Mesenchymal stem cell (in vitro differentiated cells and primary cell): Measurements from ENCODE around the gene SDK2.

Source experiments
- DNase-seq: peaks from one replicate; pipeline ENCODE4 v3.0.0-alpha.2; 2013
- H2AFZ ChIP-seq: one replicate; pipeline ENCODE4 v1.6.1; 2013; ENCODE audit warnings: low read depth, mild to moderate bottlenecking, control low read depth, inconsistent platforms, low read length, moderate library complexity
- H2AK5ac ChIP-seq: 2 replicates; pipeline ENCODE4 v1.6.1; 2013; ENCODE audit warnings: low read length, moderate library complexity, mild to moderate bottlenecking, inconsistent platforms; ENCODE audit not compliant: severe bottlenecking
- H2BK120ac ChIP-seq: one replicate; pipeline ENCODE4 v1.6.1; 2013; ENCODE audit warnings: low read depth, mild to moderate bottlenecking, inconsistent platforms, low read length, moderate library complexity
- H2BK12ac ChIP-seq, 2 experiments: one replicate each; pipeline ENCODE4 v1.6.1; 2013; ENCODE audit warnings: inconsistent platforms in 2 of 2, low read length in 2 of 2, mild to moderate bottlenecking in 2 of 2, moderate library complexity in 2 of 2, control low read depth in 1 of 2
- H2BK15ac ChIP-seq: one replicate; pipeline ENCODE4 v1.6.1; 2013; ENCODE audit warnings: mild to moderate bottlenecking, low read depth, inconsistent platforms; ENCODE audit not compliant: poor library complexity, severe bottlenecking
- H2BK5ac ChIP-seq: 2 replicates; pipeline ENCODE4 v1.6.1; 2013; ENCODE audit warnings: low read depth, mild to moderate bottlenecking, low read length, control low read depth, inconsistent platforms; ENCODE audit not compliant: poor library complexity, severe bottlenecking
- H3K14ac ChIP-seq, 2 experiments: one replicate each; pipeline ENCODE4 v1.6.1; 2013; ENCODE audit warnings: inconsistent platforms in 2 of 2, low read length in 2 of 2, control low read depth in 1 of 2, mild to moderate bottlenecking in 1 of 2, moderate library complexity in 1 of 2
- H3K18ac ChIP-seq, 2 experiments: one replicate each; pipeline ENCODE4 v1.6.1; 2013; ENCODE audit warnings: inconsistent platforms in 2 of 2, low read length in 2 of 2, control low read depth in 1 of 2, low read depth in 1 of 2, mild to moderate bottlenecking in 1 of 2
- H3K23ac ChIP-seq, 2 experiments: one replicate each; pipeline ENCODE4 v1.6.1; 2013; ENCODE audit warnings: inconsistent platforms in 2 of 2, low read length in 2 of 2, mild to moderate bottlenecking in 2 of 2, moderate library complexity in 2 of 2, control low read depth in 1 of 2
- H3K27ac ChIP-seq: 2 replicates; pipeline ENCODE4 v1.5.1; 2013; ENCODE audit warnings: mild to moderate bottlenecking, moderate library complexity, low read length, control low read depth, inconsistent platforms; ENCODE audit not compliant: poor library complexity, severe bottlenecking
- H3K27me3 ChIP-seq, 2 experiments: 2 replicates each; pipeline versions ENCODE4 v1.6.1 to v1.7.0; 2013; ENCODE audit warnings: low read length in 2 of 2, mild to moderate bottlenecking in 2 of 2, moderate library complexity in 2 of 2, control low read depth in 1 of 2, inconsistent platforms in 1 of 2; ENCODE audit not compliant: control insufficient read depth in 1 of 2, insufficient read depth in 1 of 2
- H3K36me3 ChIP-seq, 2 experiments: 2 replicates each; pipeline versions ENCODE4 v1.6.1 to v1.7.0; 2013; ENCODE audit warnings: low read length in 2 of 2, control low read depth in 1 of 2, inconsistent platforms in 1 of 2, low read depth in 1 of 2, mild to moderate bottlenecking in 1 of 2; ENCODE audit not compliant: insufficient read depth in 2 of 2, control insufficient read depth in 1 of 2
- H3K4ac ChIP-seq, 2 experiments: one replicate each; pipeline ENCODE4 v1.6.1; 2013; ENCODE audit warnings: inconsistent platforms in 2 of 2, low read length in 2 of 2, mild to moderate bottlenecking in 2 of 2, moderate library complexity in 2 of 2, control low read depth in 1 of 2, low read depth in 1 of 2
- H3K4me1 ChIP-seq: 2 replicates; pipeline ENCODE4 v1.6.1; 2013; ENCODE audit warnings: low read depth, low read length, control low read depth; ENCODE audit not compliant: control insufficient read depth, insufficient read depth
- H3K4me2 ChIP-seq: 2 replicates; pipeline ENCODE4 v1.6.1; 2013; ENCODE audit warnings: low read length, mild to moderate bottlenecking, inconsistent platforms; ENCODE audit not compliant: poor library complexity, severe bottlenecking
- H3K4me3 ChIP-seq, 2 experiments: 2 replicates each; pipeline versions ENCODE4 v1.5.1 to v1.7.0; 2013; ENCODE audit warnings: low read length in 2 of 2, mild to moderate bottlenecking in 2 of 2, control low read depth in 1 of 2, low read depth in 1 of 2; ENCODE audit not compliant: insufficient read depth in 1 of 2
- H3K79me1 ChIP-seq: replicated peaks from 2 replicates; pipeline ENCODE4 v1.6.1; 2013; ENCODE audit warnings: mild to moderate bottlenecking, control low read depth, low read length, inconsistent platforms; ENCODE audit not compliant: poor library complexity, severe bottlenecking
- H3K9ac ChIP-seq: 2 replicates; pipeline ENCODE4 v1.7.0; 2013; ENCODE audit warnings: mild to moderate bottlenecking, low read length, moderate library complexity
- H3K9me3 ChIP-seq: 2 replicates; pipeline ENCODE4 v1.7.0; 2013; ENCODE audit warnings: mild to moderate bottlenecking, low read length; ENCODE audit not compliant: control insufficient read depth
- H4K8ac ChIP-seq: one replicate; pipeline ENCODE4 v1.6.1; 2013; ENCODE audit warnings: inconsistent platforms, mild to moderate bottlenecking, low read length, moderate library complexity
- H4K91ac ChIP-seq: one replicate; pipeline ENCODE4 v1.6.1; 2013; ENCODE audit warnings: mild to moderate bottlenecking, low read length, inconsistent platforms
- WGBS: methylation state at CpG from one replicate; pipeline ENCODE4 v1.1.7; 2013; ENCODE audit warnings: mixed read lengths; 5-methylcytosine and 5-hydroxymethylcytosine counted together

The SDK2 gene

DNA sequence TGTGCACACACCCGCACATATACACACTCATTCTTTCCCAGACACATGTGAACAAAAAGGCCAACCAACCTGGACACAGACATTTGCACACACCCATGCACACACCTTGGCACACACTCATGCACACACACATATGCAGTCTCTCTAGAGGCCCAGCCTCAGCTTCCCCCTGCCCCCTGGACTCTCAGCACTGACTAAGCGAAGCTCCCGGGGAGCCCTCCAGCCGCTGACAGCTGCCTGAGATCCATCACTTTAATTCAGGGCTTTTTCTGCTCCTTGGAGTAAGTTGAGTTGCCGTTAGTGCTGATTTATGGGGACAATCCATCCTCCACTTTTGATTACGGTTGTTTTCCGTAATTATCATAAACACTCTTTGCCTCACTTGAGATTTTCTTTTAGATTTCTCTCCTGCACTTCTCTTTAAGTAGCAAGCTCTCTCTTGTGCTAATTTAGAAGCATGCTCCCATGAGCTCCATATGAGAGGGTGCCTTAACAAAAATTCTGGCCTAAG lies 173.9 kb downstream of the SDK2 start:
- WGBS = 37% methylated on average over 7 of the region's 7 CpGs
- H3K4me1 ChIP-seq = peaks cover 3% of the 10 kb centered on the region
- H3K36me3 ChIP-seq = no peaks in the 10 kb centered on the region
- H3K14ac ChIP-seq = no peak overlapping the region
- H2BK12ac ChIP-seq = no peak overlapping the region
- peaks cover 8 to 67% of the 10 kb centered on the region in 2 experiments for H3K27me3 ChIP-seq
- H2AFZ ChIP-seq = no peak overlapping the region
- H3K4ac ChIP-seq = no peak overlapping the region
- H3K27ac ChIP-seq = no peak overlapping the region
- no peak overlapping the region for H2BK120ac ChIP-seq
- H4K8ac ChIP-seq = no peak overlapping the region
- no peak overlapping the region for H2BK5ac ChIP-seq
- no peak overlapping the region for H3K23ac ChIP-seq
- H3K18ac ChIP-seq = no peak overlapping the region
- no peak for DNase-seq
- no peaks in the 10 kb centered on the region for H3K79me1 ChIP-seq
- H2AK5ac ChIP-seq = no peak overlapping the region
- H4K91ac ChIP-seq = no peak overlapping the region
- no peak overlapping the region for H3K9ac ChIP-seq
- H3K4me3 ChIP-seq = no peak overlapping the region
- no peak overlapping the region for H3K4me2 ChIP-seq
- H3K9me3 ChIP-seq = no peaks in the 10 kb centered on the region
- no peak overlapping the region for H2BK15ac ChIP-seq

GRCh38 chr17:73469311-73469710 lies 174.9 kb downstream of the SDK2 start:
- Histone ChIP-seq H3K79me1 (no peaks in the 10 kb centered on the region), H3K4ac (no peak overlapping the region), H2AK5ac (no peak overlapping the region), H4K91ac (no peak overlapping the region), H3K23ac (no peak overlapping the region), H3K4me2 (no peak overlapping the region), H3K27ac (no peak overlapping the region), H3K9ac (no peak overlapping the region), H4K8ac (no peak overlapping the region), H2BK120ac (no peak overlapping the region), H3K27me3 (peaks cover 14 to 65% of the 10 kb centered on the region in 2 experiments), H2BK5ac (no peak overlapping the region), H2BK12ac (no peak overlapping the region), H3K36me3 (no peaks in the 10 kb centered on the region), H3K18ac (no peak overlapping the region), H3K9me3 (no peaks in the 10 kb centered on the region), H3K14ac (no peak overlapping the region), H2BK15ac (no peak overlapping the region), H2AFZ (no peak overlapping the region), H3K4me1 (peaks cover 2% of the 10 kb centered on the region), H3K4me3 (no peak overlapping the region)
- DNase-seq = no peak
- WGBS = 70% methylated on average over 4 of the region's 4 CpGs

DNA sequence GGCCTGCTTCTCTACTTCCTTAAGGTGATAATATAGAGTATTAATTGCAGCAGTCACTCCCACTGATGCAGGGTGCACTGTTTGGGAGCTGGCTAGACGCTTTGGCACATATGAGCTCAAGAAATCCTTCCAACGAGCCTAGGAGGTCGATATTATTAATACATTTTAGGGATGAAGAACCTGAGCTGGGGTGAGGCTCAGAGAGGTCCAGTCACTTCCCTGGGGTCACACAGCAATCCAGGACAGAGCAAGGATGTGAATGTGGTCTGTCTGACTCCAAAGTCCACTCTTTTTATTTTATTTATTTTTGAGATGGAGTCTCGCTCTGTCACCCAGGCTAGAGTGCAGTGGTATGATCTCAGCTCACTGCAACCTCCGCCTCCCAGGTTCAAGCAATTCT lies 176.0 kb downstream of the SDK2 start:
- DNase-seq = no peak
- H3K27ac ChIP-seq = no peak overlapping the region
- no peak overlapping the region for H3K4me3 ChIP-seq
- no peak overlapping the region for H3K9ac ChIP-seq
- H3K4me2 ChIP-seq = no peak overlapping the region
- H4K8ac ChIP-seq = no peak overlapping the region
- no peak overlapping the region for H3K14ac ChIP-seq
- no peak overlapping the region for H2BK120ac ChIP-seq
- no peaks in the 10 kb centered on the region for H3K4me1 ChIP-seq
- no peak overlapping the region for H2AK5ac ChIP-seq
- H4K91ac ChIP-seq = no peak overlapping the region
- no peaks in the 10 kb centered on the region for H3K9me3 ChIP-seq
- no peak overlapping the region for H2BK5ac ChIP-seq
- 75% methylated on average over 5 of the region's 5 CpGs for WGBS
- H3K36me3 ChIP-seq = no peaks in the 10 kb centered on the region
- no peak overlapping the region for H3K23ac ChIP-seq
- no peak overlapping the region for H2BK12ac ChIP-seq
- H3K18ac ChIP-seq = no peak overlapping the region
- peaks cover 14 to 63% of the 10 kb centered on the region in 2 experiments for H3K27me3 ChIP-seq
- no peak overlapping the region for H2AFZ ChIP-seq
- H3K79me1 ChIP-seq = no peaks in the 10 kb centered on the region
- H3K4ac ChIP-seq = no peak overlapping the region
- H2BK15ac ChIP-seq = no peak overlapping the region

GRCh38 chr17:73467651-73468050 lies 176.6 kb downstream of the SDK2 start:
- Histone ChIP-seq H2BK120ac (no peak overlapping the region), H3K27me3 (peaks cover 14 to 57% of the 10 kb centered on the region in 2 experiments), H3K79me1 (no peaks in the 10 kb centered on the region), H2BK5ac (no peak overlapping the region), H4K8ac (no peak overlapping the region), H3K4me1 (no peaks in the 10 kb centered on the region), H3K9me3 (no peaks in the 10 kb centered on the region), H2BK12ac (no peak overlapping the region), H3K9ac (no peak overlapping the region), H2BK15ac (no peak overlapping the region), H3K36me3 (no peaks in the 10 kb centered on the region), H3K18ac (no peak overlapping the region), H4K91ac (no peak overlapping the region), H3K23ac (no peak overlapping the region), H3K4me2 (no peak overlapping the region), H3K4ac (no peak overlapping the region), H3K4me3 (no peak overlapping the region), H2AFZ (no peak overlapping the region), H2AK5ac (no peak overlapping the region), H3K27ac (no peak overlapping the region), H3K14ac (no peak overlapping the region)
- no peak for DNase-seq
- WGBS = 90% methylated on average over 6 of the region's 6 CpGs
